NT2/D1 (cell line): ENCODE measurements around the gene SNAI3.

Experiments used
- SUZ12 ChIP-seq: IDR thresholded peaks from 2 replicates; pipeline ENCODE4 v1.6.1; 2011; ENCODE audit not compliant: insufficient read length, insufficient read depth; ENCODE audit errors: extremely low read depth
- YY1 ChIP-seq: IDR thresholded peaks from 2 replicates; pipeline ENCODE4 v1.6.1; 2011; ENCODE audit not compliant: insufficient read length, insufficient read depth
- ZNF274 ChIP-seq: IDR thresholded peaks from 2 replicates; pipeline ENCODE4 v1.6.1; 2011; ENCODE audit warnings: mild to moderate bottlenecking, low read depth, low read length

- TF ChIP-seq YY1 (no peak), SUZ12 (no peak), ZNF274 (no peak)
Observed at GRCh38 chr16:88638323-88639230, 47.7 kb downstream of the SNAI3 start, which contains the start of gene IL17C.
